Neural progenitor cell (in vitro differentiated cells): ENCODE results near the gene ALDOA.

Source experiments
- CTCF ChIP-seq: fragments of 200-600 bp; sonication (generic); IDR thresholded peaks from 2 replicates; pipeline ENCODE4 v1.5.1; 2017; ENCODE audit warnings: antibody characterized with exemption, mild to moderate bottlenecking
- EZH2 ChIP-seq: fragments of 200-600 bp; sonication (generic); IDR thresholded peaks from 2 replicates; pipeline ENCODE4 v1.6.1; 2017; ENCODE audit warnings: antibody characterized with exemption, mild to moderate bottlenecking, moderate library complexity
- EZH2phosphoT487 ChIP-seq: fragments of 200-600 bp; sonication (generic); IDR thresholded peaks from 2 replicates; pipeline ENCODE4 v1.6.1; 2017; ENCODE audit warnings: antibody characterized with exemption

DNA sequence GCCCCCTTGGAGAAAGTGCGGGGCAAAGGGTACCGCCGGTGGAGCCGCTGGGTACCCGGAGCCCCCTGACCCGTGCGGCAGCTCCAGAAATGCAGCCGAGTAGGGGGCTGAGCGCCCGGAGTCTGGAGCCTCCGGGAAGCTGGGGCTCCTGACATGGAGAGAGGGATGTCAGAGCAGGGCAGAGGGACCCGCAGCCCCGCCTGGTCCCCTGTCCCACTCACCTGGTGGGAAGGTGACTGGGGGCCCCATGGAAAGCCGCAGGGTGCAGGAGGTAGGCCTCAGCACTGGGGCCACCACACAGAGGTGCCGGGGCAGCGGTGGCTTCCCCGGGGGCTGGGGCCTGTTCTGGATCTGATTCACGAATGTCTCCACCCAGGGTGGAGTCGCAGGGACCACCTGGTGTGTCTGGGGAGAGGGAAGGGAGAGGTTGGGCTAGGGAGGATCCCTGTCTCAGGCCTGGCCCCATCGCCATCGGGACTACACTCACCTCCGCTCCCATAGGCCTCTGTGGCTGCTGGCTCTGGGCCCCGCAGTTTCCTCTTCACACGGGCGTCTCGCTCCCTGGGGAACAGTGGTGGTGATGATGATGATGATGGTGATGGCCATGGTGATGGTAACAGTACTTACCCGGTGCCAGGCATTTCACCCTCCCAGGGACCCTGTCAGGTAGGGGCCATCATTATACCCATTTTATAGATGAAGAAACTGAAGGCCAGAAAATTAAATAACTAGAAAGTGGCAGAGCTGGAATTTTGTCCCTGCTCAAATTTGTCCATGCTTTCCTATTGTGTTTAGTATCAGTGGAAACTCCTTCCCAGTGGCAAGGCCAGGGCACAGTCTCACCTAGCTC, 21.0 kb downstream of the ALDOA start:
- TF ChIP-seq CTCF (no peak), EZH2 (no peak), EZH2phosphoT487 (no peak)
